HepG2 (cell line): ENCODE measurements around the gene THRA. TPM values are rescaled to one million over a fixed set of nuclear protein-coding genes. Genes with fewer than 3 reads are reported as not detected.

Source experiments
- ATAC-seq: fragments of 200-7000 bp; cut with Tn5 transposase; 3 replicates; pipeline ENCODE4 v1.9.1; 2020; ENCODE audit warnings: mild to moderate bottlenecking, moderate library complexity
- BruUV-seq: library from RNA; stranded (reverse); fragments of 400-500 nt; replicated peaks from 2 replicates; lab custom pipeline; 2021; lab: Mats Ljungman, UMichigan
- CTCF ChIA-PET: fragments of 300-600 bp; formaldehyde crosslinking; extraction: SDS; loops from one replicate; lab custom pipeline; 2021; ENCODE audit warnings: low total read pairs, inconsistent platforms, low intra/inter-chr PET ratio; lab: Yijun Ruan, JAX
- POLR2A ChIA-PET: fragments of 350-600 bp; sonication (Branson Sonifier 250); formaldehyde crosslinking; loops from one replicate; lab custom pipeline; 2020; ENCODE audit warnings: antibody characterized with exemption, inconsistent platforms; lab: Yijun Ruan, JAX
- DNase-seq: peaks from one replicate; pipeline ENCODE4 v3.0.0-alpha.2; 2015; ENCODE audit warnings: low spot score
- FAIRE-seq: peaks from 3 replicates; lab custom pipeline; 2011; peaks lifted over from hg19 to GRCh38; lab: Jason Lieb, UNC
- H2AFZ ChIP-seq: one replicate; pipeline ENCODE4 v1.6.1; 2011; ENCODE audit warnings: low read length, inconsistent platforms
- H3K27ac ChIP-seq: fragments of 300-600 bp; 3 replicates; pipeline ENCODE4 v1.8.0; 2011; ENCODE audit warnings: mixed run types, mild to moderate bottlenecking, mixed read lengths, low read length, inconsistent platforms; ENCODE audit not compliant: insufficient read depth; ENCODE audit errors: extremely low read length
- H3K27me3 ChIP-seq, 2 experiments: fragments of 200-600 bp in 1 of 2; 2 replicates in 1 of 2; 3 replicates in 1 of 2; pipeline versions ENCODE4 v1.6.0 to v1.8.0; 2011; ENCODE audit warnings: low read length in 2 of 2, mild to moderate bottlenecking in 2 of 2, moderate library complexity in 2 of 2, inconsistent platforms in 1 of 2; ENCODE audit not compliant: insufficient read depth in 2 of 2, control insufficient read depth in 1 of 2
- H3K36me3 ChIP-seq, 2 experiments: fragments of 200-600 bp in 1 of 2; replicated peaks in 1 of 2; 2 replicates in 1 of 2; 3 replicates in 1 of 2; pipeline versions ENCODE4 v1.5.1 to v1.8.0; 2011; ENCODE audit warnings: low read length in 2 of 2, inconsistent platforms in 1 of 2; ENCODE audit not compliant: insufficient read depth in 2 of 2, control insufficient read depth in 1 of 2
- H3K4me1 ChIP-seq: 2 replicates; pipeline ENCODE4 v1.5.1; 2012; ENCODE audit warnings: low read length, inconsistent platforms; ENCODE audit not compliant: insufficient read depth
- H3K4me2 ChIP-seq: 2 replicates; pipeline ENCODE4 v1.6.0; 2011; ENCODE audit warnings: low read depth, low read length, inconsistent platforms
- H3K4me3 ChIP-seq, 3 experiments: fragments of 200-600 bp in 1 of 3; sonication (generic), shearing (Covaris generic) in 1 of 3; replicated peaks in 1 of 3; 2 replicates each; pipeline ENCODE4 v1.5.1; 2011 to 2016; ENCODE audit warnings: low read length in 3 of 3, inconsistent platforms in 2 of 3, low read depth in 2 of 3, mild to moderate bottlenecking in 2 of 3, control low read depth in 1 of 3, mixed read lengths in 1 of 3; ENCODE audit not compliant: insufficient read depth in 1 of 3
- H3K79me2 ChIP-seq: one replicate; pipeline ENCODE4 v1.6.1; 2011; ENCODE audit warnings: low read length, inconsistent platforms; ENCODE audit not compliant: insufficient read depth
- H3K9ac ChIP-seq: 2 replicates; pipeline ENCODE4 v1.6.0; 2011; ENCODE audit warnings: mild to moderate bottlenecking, low read depth, low read length, inconsistent platforms; ENCODE audit not compliant: insufficient read depth
- H3K9me3 ChIP-seq: 2 replicates; pipeline ENCODE4 v1.5.1; 2012; ENCODE audit warnings: mild to moderate bottlenecking, low read length
- H4K20me1 ChIP-seq: 2 replicates; pipeline ENCODE4 v1.6.0; 2011; ENCODE audit warnings: inconsistent platforms, mild to moderate bottlenecking, low read length, moderate library complexity; ENCODE audit not compliant: insufficient read depth
- AGO2 ChIP-seq: fragments of 200-400 bp; formaldehyde crosslinking; optimal IDR thresholded peaks from 2 replicates; pipeline ENCODE3; 2017; ENCODE audit warnings: mild to moderate bottlenecking, low read depth, low read length, moderate library complexity
- BCLAF1 ChIP-seq: fragments of 450-650 bp; IDR thresholded peaks from 2 replicates; pipeline ENCODE4 v1.6.1; 2017; ENCODE audit warnings: mild to moderate bottlenecking
- FUBP1 ChIP-seq: sonication (generic); formaldehyde crosslinking; IDR thresholded peaks from 2 replicates; pipeline ENCODE4 v1.5.1; 2020; ENCODE audit warnings: missing genetic modification reagents, mild to moderate bottlenecking, borderline replicate concordance
- MED1 ChIP-seq: sonication (generic); formaldehyde crosslinking; IDR thresholded peaks from 2 replicates; pipeline ENCODE4 v1.4.0; 2020; ENCODE audit warnings: missing genetic modification reagents
- POGK ChIP-seq: sonication (generic); formaldehyde crosslinking; conservative IDR thresholded peaks from 2 replicates; pipeline ENCODE4 v1.8.0; 2022; ENCODE audit warnings: mild to moderate bottlenecking, moderate library complexity, missing genetic modification reagents
- POLR2AphosphoS2 ChIP-seq: IDR thresholded peaks from 2 replicates; pipeline ENCODE4 v1.6.1; 2011; ENCODE audit warnings: low read depth, low read length, improper control_type of control experiment
- SP4 ChIP-seq: sonication (generic); formaldehyde crosslinking; IDR thresholded peaks from 2 replicates; pipeline ENCODE4 v1.8.1; 2023; ENCODE audit warnings: mild to moderate bottlenecking, missing genetic modification reagents
- ZBTB8A ChIP-seq: sonication (generic); formaldehyde crosslinking; IDR thresholded peaks from 2 replicates; pipeline ENCODE4 v1.4.0; 2020; ENCODE audit warnings: mild to moderate bottlenecking, low read depth, missing genetic modification reagents, borderline replicate concordance
- ZNF451 ChIP-seq: sonication (generic); formaldehyde crosslinking; IDR thresholded peaks from 2 replicates; pipeline ENCODE4 v1.5.0; 2020; ENCODE audit warnings: mild to moderate bottlenecking, missing genetic modification reagents
- ZNF558 ChIP-seq: sonication (generic); formaldehyde crosslinking; IDR thresholded peaks from 2 replicates; pipeline ENCODE4 v1.9.0; 2022; ENCODE audit warnings: mild to moderate bottlenecking, missing genetic modification reagents, borderline replicate concordance
- ZNF878 ChIP-seq: sonication (generic); formaldehyde crosslinking; IDR thresholded peaks from 2 replicates; pipeline ENCODE4 v1.8.1; 2023; ENCODE audit warnings: mild to moderate bottlenecking, missing genetic modification reagents, moderate library complexity
- WGBS: methylation state at CpG from one replicate; pipeline ENCODE4 v1.1.6; 2017; ENCODE audit warnings: low lambda C conversion rate; 5-methylcytosine and 5-hydroxymethylcytosine counted together
- in situ Hi-C: cut with HindIII; loops from 2 replicates; pipeline ENCODE4 v1.10.0; 2017; ENCODE audit warnings: low pct_unique_long_range_greater_than_20kb; ENCODE audit not compliant: extremely low pct_ligation_motif_present
- intact Hi-C: fragments of 100-400 bp; cut with micrococcal nuclease; formaldehyde crosslinking; loops from one replicate; pipeline ENCODE4 v1.10.0; 2022; ENCODE audit not compliant: unreplicated experiment
- polyA plus RNA-seq, 8 experiments: library from polyadenylated mRNA; depleted of rRNA in 3 of 8; stranded (reverse) in 7 of 8; unstranded in 1 of 8; fragments of >200 nt; fragmentation: Illumina TruSeq in 4 of 8; extraction: Trizol in 4 of 8; gene quantifications; 2 replicates each; pipeline versions ENCODE4 v1.2.1 to v1.2.3, GENCODE V29; 2011 to 2016; ENCODE audit warnings: low read depth in 4 of 8, missing spikeins in 1 of 8, mixed read lengths in 1 of 8; ENCODE audit not compliant: insufficient read depth in 1 of 8
- total RNA-seq, 5 experiments: library from RNA; depleted of rRNA; stranded (reverse); fragments of >200 nt; fragmentation: Illumina TruSeq; extraction: Trizol; gene quantifications; 2 replicates each; pipeline ENCODE4 v1.2.3, GENCODE V29; 2016; ENCODE audit warnings: low read depth in 1 of 5
- TF ChIP-seq, protein P1 (sequence below): sonication (generic); formaldehyde crosslinking; IDR thresholded peaks from 2 replicates; pipeline ENCODE4 v1.5.1; 2020; ENCODE audit warnings: mild to moderate bottlenecking, moderate library complexity, missing genetic modification reagents

Gene THRA
- total and polyA plus RNA-seq, 2 of the 13 experiments (the other 11 are each of a cell fraction or from before 2014, with no cell fraction given) = 8.0 to 9.9 TPM

- TF ChIP-seq POGK (CRISPR knock-in tag) (no peak), ZNF878 (no peak), ZBTB8A (0 out of 2 replicates have a peak, but pooled peaks have one; percentile 51), SP4 (CRISPR knock-in tag) (no peak)
These were observed 10.8 kb downstream of the THRA start (continued) for GRCh38 chr17:40073454-40074174.

- in situ Hi-C loops = no loop called here
- over 99% methylated on average over 8 of the region's 8 CpGs for WGBS
- Histone ChIP-seq H3K9me3 (no peaks in the 10 kb centered on the region), H3K9ac (no peak overlapping the region), H3K4me2 (no peak overlapping the region), H4K20me1 (no peaks in the 10 kb centered on the region), H3K4me3 (no peak overlapping the region), H3K4me1 (peaks cover 62% of the 10 kb centered on the region), H3K27ac (no peak overlapping the region), H3K27me3 (no peaks in the 10 kb centered on the region), H2AFZ (no peak overlapping the region), H3K36me3 (0 out of 5 replicates have a peak, but pooled peaks cover 1 to 4% of the 10 kb centered on the region in 2 experiments), H3K79me2 (peaks cover 2% of the 10 kb centered on the region)
- FAIRE-seq (no peak), ATAC-seq (no peak), DNase-seq (no peak)
- intact Hi-C loops = loop anchor here (2.0 kb wide), 2 partner anchors 35 to 59 kb away; partner anchors contain the start of gene CSF3
- no TSS peak for BruUV-seq
- POLR2A ChIA-PET = interaction anchor here (1.8 to 4.2 kb wide), 5 partner anchors 11 to 66 kb away, joined by 8 to 33 read pairs (median 21); partner anchors contain the start of genes CASC3 and THRA
- CTCF ChIA-PET = interaction anchor here (2.4 kb wide), 1 partner anchor 11 kb away, joined by 25 read pairs; the partner anchor contains the start of gene THRA
- TF ChIP-seq BCLAF1 = no peak
- no peak for TF ChIP-seq AGO2
- TF ChIP-seq, protein P1, sequence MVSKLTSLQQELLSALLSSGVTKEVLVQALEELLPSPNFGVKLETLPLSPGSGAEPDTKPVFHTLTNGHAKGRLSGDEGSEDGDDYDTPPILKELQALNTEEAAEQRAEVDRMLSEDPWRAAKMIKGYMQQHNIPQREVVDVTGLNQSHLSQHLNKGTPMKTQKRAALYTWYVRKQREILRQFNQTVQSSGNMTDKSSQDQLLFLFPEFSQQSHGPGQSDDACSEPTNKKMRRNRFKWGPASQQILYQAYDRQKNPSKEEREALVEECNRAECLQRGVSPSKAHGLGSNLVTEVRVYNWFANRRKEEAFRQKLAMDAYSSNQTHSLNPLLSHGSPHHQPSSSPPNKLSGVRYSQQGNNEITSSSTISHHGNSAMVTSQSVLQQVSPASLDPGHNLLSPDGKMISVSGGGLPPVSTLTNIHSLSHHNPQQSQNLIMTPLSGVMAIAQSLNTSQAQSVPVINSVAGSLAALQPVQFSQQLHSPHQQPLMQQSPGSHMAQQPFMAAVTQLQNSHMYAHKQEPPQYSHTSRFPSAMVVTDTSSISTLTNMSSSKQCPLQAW (CRISPR knock-in tag) = no peak
- TF ChIP-seq MED1 = no peak
- TF ChIP-seq ZNF451 = no peak
- no peak for TF ChIP-seq ZNF558 (CRISPR knock-in tag)
- no peak for TF ChIP-seq POLR2AphosphoS2
- TF ChIP-seq FUBP1 (CRISPR knock-in tag) = no peak
These were observed 11.4 kb downstream of the THRA start for GRCh38 chr17:40074175-40074512.
